ENCODE results near the gene CCDC57.
"Not testable (repeated sequence)": the region's sequence is repeated elsewhere in the genome, so short reads cannot be mapped to it uniquely, and the experiment has no call there.

The CCDC57 gene

GRCh38 chr17:82177761-82178498 is 34.7 kb downstream of the CCDC57 start:
- no peak for DNase-seq (ENCODE audit: low read depth in 2 of 2)

- no peak for DNase-seq (ENCODE audit: low read depth in 2 of 2)
These were observed 35.4 kb downstream of the CCDC57 start for GRCh38 chr17:82177276-82177675.

- no peak for DNase-seq (ENCODE audit: low read depth in 2 of 2)
These were observed 36.7 kb downstream of the CCDC57 start for GRCh38 chr17:82175951-82176350.

GRCh38 chr17:82175201-82175600 is 37.4 kb downstream of the CCDC57 start:
- no peak for DNase-seq (ENCODE audit: low read depth in 2 of 2)

- DNase-seq (ENCODE audit: low read depth in 2 of 2) = not testable (repeated sequence)
These were observed 38.4 kb downstream of the CCDC57 start for GRCh38 chr17:82174042-82174857.

- DNase-seq (ENCODE audit: low read depth in 2 of 2) = no peak
These were observed 39.1 kb downstream of the CCDC57 start for GRCh38 chr17:82173351-82174041.

GRCh38 chr17:82172486-82173160 is 40.0 kb downstream of the CCDC57 start:
- DNase-seq (ENCODE audit: low read depth in 2 of 2) = no peak

GRCh38 chr17:82171750-82172375 is 40.8 kb downstream of the CCDC57 start:
- DNase-seq (ENCODE audit: low read depth in 2 of 2) = no peak

- no peak for DNase-seq (ENCODE audit: low read depth in 2 of 2)
These were observed 42.2 kb downstream of the CCDC57 start for GRCh38 chr17:82170412-82170961.

- DNase-seq (ENCODE audit: low read depth in 2 of 2) = no peak
These were observed 44.1 kb downstream of the CCDC57 start for GRCh38 chr17:82168568-82168967.

- DNase-seq (ENCODE audit: low read depth in 2 of 2) = no peak
These were observed 45.6 kb downstream of the CCDC57 start for GRCh38 chr17:82167028-82167427.

- no peak for DNase-seq (ENCODE audit: low read depth in 2 of 2)
These were observed 47.8 kb downstream of the CCDC57 start for GRCh38 chr17:82164853-82165252.

GRCh38 chr17:82161216-82161615 is 51.4 kb downstream of the CCDC57 start:
- no peak for DNase-seq (ENCODE audit: low read depth in 2 of 2)

- no peak for DNase-seq (ENCODE audit: low read depth in 2 of 2)
These were observed 52.6 kb downstream of the CCDC57 start for GRCh38 chr17:82160075-82160474.

- no peak for DNase-seq (ENCODE audit: low read depth in 2 of 2)
These were observed 53.8 kb downstream of the CCDC57 start for GRCh38 chr17:82158825-82159224.

- DNase-seq (ENCODE audit: low read depth in 2 of 2) = no peak
These were observed 55.3 kb downstream of the CCDC57 start for GRCh38 chr17:82157046-82158035.

- DNase-seq (ENCODE audit: low read depth in 2 of 2) = no peak
These were observed 56.2 kb downstream of the CCDC57 start for GRCh38 chr17:82156284-82156925.

GRCh38 chr17:82155606-82156005 is 57.0 kb downstream of the CCDC57 start:
- no peak for DNase-seq (ENCODE audit: low read depth in 2 of 2)

- no peak for DNase-seq (ENCODE audit: low read depth in 2 of 2)
These were observed 57.7 kb downstream of the CCDC57 start for GRCh38 chr17:82154881-82155331.

All from stimulated activated CD4-positive, alpha-beta T cell treated with anti-CD3 and anti-CD28 coated beads, Interleukin-12 subunit alpha, Interleukin-12 subunit beta, amount 100 ng/mL, for 24 hours (primary cell).